Iris pigment epithelial cell (primary cell): Measurements from ENCODE around the gene OSBPL10.
A peak's percentile ranks its signal among the peaks of the same experiment; 100 is the strongest.
"Not testable (repeated sequence)": the region's sequence is repeated elsewhere in the genome, so short reads cannot be mapped to it uniquely, and the experiment has no call there.

Source experiments
- DNase-seq: peaks from one replicate; pipeline ENCODE4 v3.0.0-alpha.2; 2011; ENCODE audit warnings: low read depth

The OSBPL10 gene

GRCh38 chr3:31701286-31701685 is 279.8 kb downstream of the OSBPL10 start:
- no peak for DNase-seq

- DNase-seq, result no peak
Observed at GRCh38 chr3:31699309-31699953, 281.6 kb downstream of the OSBPL10 start.

- no peak for DNase-seq
Observed at GRCh38 chr3:31696815-31697548, 284.1 kb downstream of the OSBPL10 start.

GRCh38 chr3:31696009-31696297 is 285.1 kb downstream of the OSBPL10 start:
- no peak for DNase-seq

- no peak for DNase-seq
Observed at GRCh38 chr3:31695280-31696008, 285.6 kb downstream of the OSBPL10 start.

- DNase-seq, result no peak
Observed at GRCh38 chr3:31693346-31693745, 287.7 kb downstream of the OSBPL10 start.

- no peak for DNase-seq
Observed at GRCh38 chr3:31692751-31693150, 288.3 kb downstream of the OSBPL10 start.

- DNase-seq, result no peak
Observed at GRCh38 chr3:31690771-31691170, 290.3 kb downstream of the OSBPL10 start.

- DNase-seq, result not testable (repeated sequence)
Observed at GRCh38 chr3:31689523-31689922, 291.5 kb downstream of the OSBPL10 start.

- no peak for DNase-seq
Observed at GRCh38 chr3:31688984-31689383, 292.1 kb downstream of the OSBPL10 start.

GRCh38 chr3:31687020-31687802 is 293.9 kb downstream of the OSBPL10 start:
- no peak for DNase-seq

- peak; percentile 46 for DNase-seq
Observed at GRCh38 chr3:31680072-31680870, 300.8 kb downstream of the OSBPL10 start.

GRCh38 chr3:31676556-31676955 is 304.5 kb downstream of the OSBPL10 start:
- no peak for DNase-seq

GRCh38 chr3:31673950-31674349 is 307.1 kb downstream of the OSBPL10 start:
- DNase-seq, result no peak

- peak; percentile 35 for DNase-seq
Observed at GRCh38 chr3:31671976-31672375, 309.1 kb downstream of the OSBPL10 start.

- DNase-seq, result no peak
Observed at GRCh38 chr3:31671451-31671850, 309.6 kb downstream of the OSBPL10 start.

GRCh38 chr3:31670722-31671121 is 310.3 kb downstream of the OSBPL10 start:
- DNase-seq, result no peak

GRCh38 chr3:31670136-31670535 is 310.9 kb downstream of the OSBPL10 start:
- DNase-seq, result no peak

GRCh38 chr3:31668242-31668641 is 312.8 kb downstream of the OSBPL10 start:
- no peak for DNase-seq

- DNase-seq, result no peak
Observed at GRCh38 chr3:31667582-31667981, 313.5 kb downstream of the OSBPL10 start.

- DNase-seq, result no peak
Observed at GRCh38 chr3:31664031-31664430, 317.0 kb downstream of the OSBPL10 start.
